Skin epidermis (tissue), 12 donors: ENCODE data around the gene UROS.
A peak's percentile ranks its signal among the peaks of the same experiment; 100 is the strongest.

ENCODE experiments used
- H3K27ac ChIP-seq, 21 experiments: fragments of 200-600 bp; sonication (generic) in 11 of 21; one replicate each; pipeline ENCODE4 v1.5.0; 2020; ENCODE audit warnings: mild to moderate bottlenecking in 3 of 21, inconsistent platforms in 2 of 21, moderate library complexity in 2 of 21
- H3K4me3 ChIP-seq, 7 experiments: fragments of 200-600 bp; sonication (generic) in 2 of 7; one replicate each; pipeline ENCODE4 v1.5.0; 2020; ENCODE audit warnings: inconsistent platforms in 2 of 7, mild to moderate bottlenecking in 2 of 7, moderate library complexity in 1 of 7

Gene UROS

GRCh38 chr10:125838802-125839575 is 15.9 kb upstream of the UROS start:
- no peak overlapping the region for H3K4me3 ChIP-seq
- no peak overlapping the region for H3K27ac ChIP-seq

- no peak overlapping the region for H3K27ac ChIP-seq
- H3K4me3 ChIP-seq: no peak overlapping the region
These were observed 13.7 kb upstream of the UROS start for GRCh38 chr10:125836746-125837145.

- H3K27ac ChIP-seq: no peak overlapping the region
- no peak overlapping the region for H3K4me3 ChIP-seq
These were observed 5.3 kb upstream of the UROS start for GRCh38 chr10:125828311-125828710.

- no peak overlapping the region for H3K27ac ChIP-seq
- no peak overlapping the region for H3K4me3 ChIP-seq
These were observed 4.1 kb upstream of the UROS start for GRCh38 chr10:125827133-125827532.

- peak overlapping the region in 3 of 7 experiments; percentile 97 to 100 (median 99) for H3K4me3 ChIP-seq
- H3K27ac ChIP-seq: no peak overlapping the region
These were observed 1.7 kb upstream of the UROS start for GRCh38 chr10:125824736-125825135.

GRCh38 chr10:125823663-125824251 is 699 bp upstream of the UROS start:
- peak overlapping the region; percentile 90 to 100 (median 96) for H3K4me3 ChIP-seq
- H3K27ac ChIP-seq: peak overlapping the region; percentile 54 to 99 (median 95)

- H3K4me3 ChIP-seq: no peak overlapping the region
- H3K27ac ChIP-seq: no peak overlapping the region
These were observed 2.4 kb downstream of the UROS start for GRCh38 chr10:125820701-125821100.

GRCh38 chr10:125817337-125817946 is 5.6 kb downstream of the UROS start:
- H3K4me3 ChIP-seq: no peak overlapping the region
- H3K27ac ChIP-seq: no peak overlapping the region

- H3K4me3 ChIP-seq: no peak overlapping the region
- no peak overlapping the region for H3K27ac ChIP-seq
These were observed 6.5 kb downstream of the UROS start for GRCh38 chr10:125816548-125816947.

GRCh38 chr10:125815764-125816163 is 7.3 kb downstream of the UROS start:
- Histone ChIP-seq H3K4me3 (no peak overlapping the region), H3K27ac (no peak overlapping the region)

- Histone ChIP-seq H3K4me3 (no peak overlapping the region), H3K27ac (no peak overlapping the region)
These were observed 10.8 kb downstream of the UROS start for GRCh38 chr10:125812128-125812750.

GRCh38 chr10:125811251-125811650 is 11.8 kb downstream of the UROS start:
- peak overlapping the region in 1 of 21 experiments; percentile 26 for H3K27ac ChIP-seq
- no peak overlapping the region for H3K4me3 ChIP-seq

- Histone ChIP-seq H3K4me3 (no peak overlapping the region), H3K27ac (no peak overlapping the region)
These were observed 15.0 kb downstream of the UROS start for GRCh38 chr10:125808047-125808446.

GRCh38 chr10:125802739-125803138 is 20.3 kb downstream of the UROS start:
- Histone ChIP-seq H3K27ac (no peak overlapping the region), H3K4me3 (no peak overlapping the region)

GRCh38 chr10:125802131-125802530 is 20.9 kb downstream of the UROS start:
- H3K4me3 ChIP-seq: no peak overlapping the region
- no peak overlapping the region for H3K27ac ChIP-seq

GRCh38 chr10:125801574-125801973 is 21.5 kb downstream of the UROS start:
- no peak overlapping the region for H3K4me3 ChIP-seq
- H3K27ac ChIP-seq: no peak overlapping the region

GRCh38 chr10:125799451-125800182 is 23.4 kb downstream of the UROS start:
- no peak overlapping the region for H3K4me3 ChIP-seq
- no peak overlapping the region for H3K27ac ChIP-seq

GRCh38 chr10:125797994-125798662 is 24.9 kb downstream of the UROS start:
- H3K27ac ChIP-seq: no peak overlapping the region
- no peak overlapping the region for H3K4me3 ChIP-seq

- H3K27ac ChIP-seq: no peak overlapping the region
- no peak overlapping the region for H3K4me3 ChIP-seq
These were observed 25.6 kb downstream of the UROS start for GRCh38 chr10:125797424-125797823.
